ENCODE measurements around the gene SDSL. TPM values are rescaled to one million over a fixed set of nuclear protein-coding genes. Genes with fewer than 3 reads are reported as not detected.

SDSL gene
- total and polyA plus RNA-seq, 10 of the 15 experiments (the other 5 are each of a cell fraction or from before 2014, with no cell fraction given), result 0.18 to 4.4 (median 1.0) TPM

DNA sequence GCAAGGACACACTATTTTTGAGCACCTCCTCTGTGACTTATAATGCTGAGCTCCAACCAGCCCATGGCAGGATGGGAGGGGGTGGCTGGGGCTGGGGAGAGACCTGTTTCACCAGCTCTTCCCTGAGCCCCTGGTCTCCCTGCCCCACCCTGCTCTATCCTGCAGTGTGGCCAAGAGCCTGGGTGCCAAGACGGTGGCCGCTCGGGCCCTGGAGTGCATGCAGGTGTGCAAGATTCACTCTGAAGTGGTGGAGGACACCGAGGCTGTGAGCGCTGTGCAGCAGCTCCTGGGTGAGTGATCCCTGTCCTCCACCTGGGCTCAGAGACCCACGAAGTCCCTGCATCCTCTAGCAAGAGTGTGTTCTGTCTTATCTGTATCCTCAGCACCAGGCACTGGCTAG is 14.4 kb downstream of the SDSL start:
- H3K9me3 ChIP-seq (replicated peaks; ENCODE audit: control insufficient read depth, insufficient read depth, low read length), result no peaks in the 10 kb centered on the region
- intact Hi-C loops (cut with micrococcal nuclease; ENCODE audit: unreplicated experiment), result loop anchor here (10.0 kb wide), 1 partner anchor 478 kb away; no protein-coding TSS in a partner anchor
- no peak overlapping the region for H3K4me2 ChIP-seq (ENCODE audit: control insufficient read depth, insufficient read depth)
- H4K20me1 ChIP-seq (ENCODE audit: control insufficient read depth, insufficient read depth), result no peaks in the 10 kb centered on the region; the same call in 1 of the 2 replicates
- H2AFZ ChIP-seq (ENCODE audit: control insufficient read depth, low read depth, low read length), result no peak overlapping the region
- no peak overlapping the region for H3K27ac ChIP-seq (ENCODE audit: control insufficient read depth, insufficient read depth)
- CTCF ChIA-PET, result interaction anchor here (1.0 kb wide), 1 partner anchor 454 kb away, joined by 4 read pairs; no protein-coding TSS in a partner anchor
- BruUV-seq (replicated peaks), result no TSS peak
- POLR2A ChIA-PET, result no interaction called here
- no peak overlapping the region for H3K9ac ChIP-seq (ENCODE audit: control insufficient read depth, insufficient read depth, low read length)
- H3K27me3 ChIP-seq (replicated peaks in 1 of 2; ENCODE audit: control insufficient read depth in 2 of 2, insufficient read depth in 2 of 2, low read length in 1 of 2), result peaks cover 2 to 9% of the 10 kb centered on the region in 2 experiments; a peak in 3 of 4 replicates
- no peaks in the 10 kb centered on the region for H3K36me3 ChIP-seq (ENCODE audit: control insufficient read depth in 2 of 2, insufficient read depth in 2 of 2, low read length in 1 of 2)
- H3K4me3 ChIP-seq, result no peak overlapping the region
- RAD21 ChIA-PET (ENCODE audit: unreplicated experiment), result no interaction called here
- SMC1A ChIA-PET (ENCODE audit: uncharacterized antibody, unreplicated experiment), result no interaction called here
- DNase-seq (ENCODE audit: low read depth, low spot score) (no peak), FAIRE-seq (no peak), ATAC-seq (no peak)
- no peaks in the 10 kb centered on the region for H3K79me2 ChIP-seq (ENCODE audit: control insufficient read depth, insufficient read depth, low read length)
- WGBS (ENCODE audit: insufficient coverage, insufficient replicate concordance, low lambda C conversion rate, missing lambda C conversion rate), result 43% methylated on average over 6 of the region's 6 CpGs
- TF ChIP-seq SMAD5 (IDR thresholded peaks at IDR 0.05; ENCODE audit: low read depth) (no peak), RFX5 (IDR thresholded peaks at IDR 0.05; ENCODE audit: low read depth, low read length) (no peak), SUZ12 (IDR thresholded peaks at IDR 0.05; ENCODE audit: unreplicated experiment) (no peak), FOXK2 (IDR thresholded peaks at IDR 0.05) (no peak), SMAD1 (IDR thresholded peaks at IDR 0.05; ENCODE audit: low read depth, partially characterized antibody) (no peak), LARP7 (IDR thresholded peaks at IDR 0.05) (no peak), CBX3 (IDR thresholded peaks at IDR 0.05; ENCODE audit: borderline replicate concordance, low read depth) (no peak), PAX8 (IDR thresholded peaks at IDR 0.05) (no peak), NR2F1 (conservative IDR thresholded peaks at IDR 0.05) (no peak)
- TF ChIP-seq, protein P1, sequence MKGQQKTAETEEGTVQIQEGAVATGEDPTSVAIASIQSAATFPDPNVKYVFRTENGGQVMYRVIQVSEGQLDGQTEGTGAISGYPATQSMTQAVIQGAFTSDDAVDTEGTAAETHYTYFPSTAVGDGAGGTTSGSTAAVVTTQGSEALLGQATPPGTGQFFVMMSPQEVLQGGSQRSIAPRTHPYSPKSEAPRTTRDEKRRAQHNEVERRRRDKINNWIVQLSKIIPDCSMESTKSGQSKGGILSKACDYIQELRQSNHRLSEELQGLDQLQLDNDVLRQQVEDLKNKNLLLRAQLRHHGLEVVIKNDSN (IDR thresholded peaks at IDR 0.05; ENCODE audit: borderline replicate concordance, extremely low read length, insufficient read depth, low read depth, low read length), result no peak
- TF ChIP-seq, protein P2, sequence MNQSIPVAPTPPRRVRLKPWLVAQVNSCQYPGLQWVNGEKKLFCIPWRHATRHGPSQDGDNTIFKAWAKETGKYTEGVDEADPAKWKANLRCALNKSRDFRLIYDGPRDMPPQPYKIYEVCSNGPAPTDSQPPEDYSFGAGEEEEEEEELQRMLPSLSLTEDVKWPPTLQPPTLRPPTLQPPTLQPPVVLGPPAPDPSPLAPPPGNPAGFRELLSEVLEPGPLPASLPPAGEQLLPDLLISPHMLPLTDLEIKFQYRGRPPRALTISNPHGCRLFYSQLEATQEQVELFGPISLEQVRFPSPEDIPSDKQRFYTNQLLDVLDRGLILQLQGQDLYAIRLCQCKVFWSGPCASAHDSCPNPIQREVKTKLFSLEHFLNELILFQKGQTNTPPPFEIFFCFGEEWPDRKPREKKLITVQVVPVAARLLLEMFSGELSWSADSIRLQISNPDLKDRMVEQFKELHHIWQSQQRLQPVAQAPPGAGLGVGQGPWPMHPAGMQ (IDR thresholded peaks at IDR 0.05; ENCODE audit: borderline replicate concordance), result no peak
- TF ChIP-seq, protein P3, sequence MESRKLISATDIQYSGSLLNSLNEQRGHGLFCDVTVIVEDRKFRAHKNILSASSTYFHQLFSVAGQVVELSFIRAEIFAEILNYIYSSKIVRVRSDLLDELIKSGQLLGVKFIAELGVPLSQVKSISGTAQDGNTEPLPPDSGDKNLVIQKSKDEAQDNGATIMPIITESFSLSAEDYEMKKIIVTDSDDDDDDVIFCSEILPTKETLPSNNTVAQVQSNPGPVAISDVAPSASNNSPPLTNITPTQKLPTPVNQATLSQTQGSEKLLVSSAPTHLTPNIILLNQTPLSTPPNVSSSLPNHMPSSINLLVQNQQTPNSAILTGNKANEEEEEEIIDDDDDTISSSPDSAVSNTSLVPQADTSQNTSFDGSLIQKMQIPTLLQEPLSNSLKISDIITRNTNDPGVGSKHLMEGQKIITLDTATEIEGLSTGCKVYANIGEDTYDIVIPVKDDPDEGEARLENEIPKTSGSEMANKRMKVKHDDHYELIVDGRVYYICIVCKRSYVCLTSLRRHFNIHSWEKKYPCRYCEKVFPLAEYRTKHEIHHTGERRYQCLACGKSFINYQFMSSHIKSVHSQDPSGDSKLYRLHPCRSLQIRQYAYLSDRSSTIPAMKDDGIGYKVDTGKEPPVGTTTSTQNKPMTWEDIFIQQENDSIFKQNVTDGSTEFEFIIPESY (IDR thresholded peaks at IDR 0.05), result no peak
- TF ChIP-seq, protein P4, sequence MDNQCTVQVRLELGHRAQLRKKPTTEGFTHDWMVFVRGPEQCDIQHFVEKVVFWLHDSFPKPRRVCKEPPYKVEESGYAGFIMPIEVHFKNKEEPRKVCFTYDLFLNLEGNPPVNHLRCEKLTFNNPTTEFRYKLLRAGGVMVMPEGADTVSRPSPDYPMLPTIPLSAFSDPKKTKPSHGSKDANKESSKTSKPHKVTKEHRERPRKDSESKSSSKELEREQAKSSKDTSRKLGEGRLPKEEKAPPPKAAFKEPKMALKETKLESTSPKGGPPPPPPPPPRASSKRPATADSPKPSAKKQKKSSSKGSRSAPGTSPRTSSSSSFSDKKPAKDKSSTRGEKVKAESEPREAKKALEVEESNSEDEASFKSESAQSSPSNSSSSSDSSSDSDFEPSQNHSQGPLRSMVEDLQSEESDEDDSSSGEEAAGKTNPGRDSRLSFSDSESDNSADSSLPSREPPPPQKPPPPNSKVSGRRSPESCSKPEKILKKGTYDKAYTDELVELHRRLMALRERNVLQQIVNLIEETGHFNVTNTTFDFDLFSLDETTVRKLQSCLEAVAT (IDR thresholded peaks at IDR 0.05), result no peak
- TF ChIP-seq, protein P5, sequence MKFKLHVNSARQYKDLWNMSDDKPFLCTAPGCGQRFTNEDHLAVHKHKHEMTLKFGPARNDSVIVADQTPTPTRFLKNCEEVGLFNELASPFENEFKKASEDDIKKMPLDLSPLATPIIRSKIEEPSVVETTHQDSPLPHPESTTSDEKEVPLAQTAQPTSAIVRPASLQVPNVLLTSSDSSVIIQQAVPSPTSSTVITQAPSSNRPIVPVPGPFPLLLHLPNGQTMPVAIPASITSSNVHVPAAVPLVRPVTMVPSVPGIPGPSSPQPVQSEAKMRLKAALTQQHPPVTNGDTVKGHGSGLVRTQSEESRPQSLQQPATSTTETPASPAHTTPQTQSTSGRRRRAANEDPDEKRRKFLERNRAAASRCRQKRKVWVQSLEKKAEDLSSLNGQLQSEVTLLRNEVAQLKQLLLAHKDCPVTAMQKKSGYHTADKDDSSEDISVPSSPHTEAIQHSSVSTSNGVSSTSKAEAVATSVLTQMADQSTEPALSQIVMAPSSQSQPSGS (IDR thresholded peaks at IDR 0.05; ENCODE audit: low read length), result no peak
- TF ChIP-seq, protein P6, sequence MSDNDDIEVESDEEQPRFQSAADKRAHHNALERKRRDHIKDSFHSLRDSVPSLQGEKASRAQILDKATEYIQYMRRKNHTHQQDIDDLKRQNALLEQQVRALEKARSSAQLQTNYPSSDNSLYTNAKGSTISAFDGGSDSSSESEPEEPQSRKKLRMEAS (IDR thresholded peaks at IDR 0.05; ENCODE audit: low read depth, low read length), result no peak
- no peaks in the 10 kb centered on the region for H3K4me1 ChIP-seq (ENCODE audit: control insufficient read depth, insufficient read depth, low read length)
- in situ Hi-C loops (cut with MboI), result loop anchor here (10.0 kb wide), 1 partner anchor 478 kb away; no protein-coding TSS in a partner anchor
